H1 (cell line): ENCODE results near the gene GALNT9. TPM values are rescaled to one million over a fixed set of nuclear protein-coding genes. Genes with fewer than 3 reads are reported as not detected.

Experiments used
- CTCF ChIA-PET: fragments of 300-600 bp; sonication (Branson Sonifier 250); formaldehyde crosslinking; loops from one replicate; lab custom pipeline; 2021; ENCODE audit not compliant: partially characterized antibody; lab: Charles Lee
- POLR2A ChIA-PET: fragments of 300-600 bp; sonication (Branson Sonifier 250); formaldehyde crosslinking; loops from one replicate; lab custom pipeline; 2021; ENCODE audit warnings: inconsistent platforms; ENCODE audit not compliant: partially characterized antibody; lab: Charles Lee
- DNase-seq, 2 experiments: peaks; one replicate each; pipeline versions ENCODE4 v3.0.0 to v3.0.0-alpha.2; 2010 to 2022; ENCODE audit warnings: low spot score in 2 of 2, low read depth in 1 of 2, mixed read lengths in 1 of 2
- FAIRE-seq: peaks from 2 replicates; lab custom pipeline; 2011; peaks lifted over from hg19 to GRCh38; lab: Jason Lieb, UNC
- H2AFZ ChIP-seq: 2 replicates; pipeline ENCODE4 v1.8.1; 2012; ENCODE audit warnings: low read length, inconsistent platforms
- H2AK5ac ChIP-seq: 2 replicates; pipeline ENCODE4 v1.6.1; 2013; ENCODE audit warnings: low read depth, low read length
- H2BK120ac ChIP-seq: replicated peaks from 2 replicates; pipeline ENCODE3; 2013; ENCODE audit warnings: low read depth, low read length, inconsistent platforms
- H2BK12ac ChIP-seq: 2 replicates; pipeline ENCODE4 v1.6.1; 2013; ENCODE audit warnings: low read depth, low read length
- H2BK15ac ChIP-seq: 2 replicates; pipeline ENCODE4 v1.6.1; 2013; ENCODE audit warnings: low read length
- H2BK20ac ChIP-seq: 2 replicates; pipeline ENCODE4 v1.6.1; 2013; ENCODE audit warnings: low read length
- H2BK5ac ChIP-seq: 2 replicates; pipeline ENCODE4 v1.6.1; 2013; ENCODE audit warnings: low read depth, low read length
- H3K14ac ChIP-seq: 2 replicates; pipeline ENCODE4 v1.6.1; 2013; ENCODE audit warnings: inconsistent platforms; ENCODE audit not compliant: insufficient read length
- H3K18ac ChIP-seq: 2 replicates; pipeline ENCODE4 v1.6.1; 2013; ENCODE audit warnings: low read length; ENCODE audit errors: extremely low read depth
- H3K23ac ChIP-seq: 2 replicates; pipeline ENCODE4 v1.6.1; 2013; ENCODE audit warnings: inconsistent platforms; ENCODE audit not compliant: insufficient read length
- H3K23me2 ChIP-seq: 2 replicates; pipeline ENCODE4 v1.6.1; 2013; ENCODE audit warnings: low read depth, low read length
- H3K27ac ChIP-seq: 2 replicates; pipeline ENCODE4 v1.6.1; 2011; ENCODE audit warnings: low read depth, low read length, inconsistent platforms
- H3K27me3 ChIP-seq, 4 experiments: replicated peaks in 1 of 4; 1 replicate in 1 of 4; 2 replicates in 3 of 4; pipeline versions ENCODE4 v1.6.1 to v1.8.1; 2011 to 2013; ENCODE audit warnings: low read length in 3 of 4, mild to moderate bottlenecking in 3 of 4, inconsistent platforms in 2 of 4, mixed read lengths in 2 of 4, moderate library complexity in 1 of 4; ENCODE audit not compliant: control insufficient read depth in 3 of 4, insufficient read depth in 3 of 4; ENCODE audit errors: extremely low read depth in 1 of 4
- H3K36me3 ChIP-seq, 4 experiments: 2 replicates each; pipeline versions ENCODE4 v1.6.1 to v1.8.1; 2011 to 2013; ENCODE audit warnings: mild to moderate bottlenecking in 4 of 4, low read length in 3 of 4, moderate library complexity in 2 of 4, control low read depth in 1 of 4, inconsistent platforms in 1 of 4; ENCODE audit not compliant: insufficient read depth in 4 of 4, control insufficient read depth in 2 of 4
- H3K4ac ChIP-seq: replicated peaks from 2 replicates; pipeline ENCODE3; 2013; ENCODE audit warnings: low read length, low read depth, mixed read lengths, inconsistent platforms; ENCODE audit not compliant: insufficient read length
- H3K4me1 ChIP-seq, 4 experiments: replicated peaks in 1 of 4; 1 replicate in 1 of 4; 2 replicates in 3 of 4; pipeline versions ENCODE4 v1.6.1 to v1.8.1; 2011 to 2013; ENCODE audit warnings: low read length in 3 of 4, inconsistent platforms in 2 of 4, mixed read lengths in 1 of 4; ENCODE audit not compliant: insufficient read depth in 4 of 4, control insufficient read depth in 3 of 4
- H3K4me2 ChIP-seq, 2 experiments: 2 replicates each; pipeline versions ENCODE4 v1.6.1 to v1.8.1; 2011 to 2013; ENCODE audit warnings: low read depth in 2 of 2, low read length in 2 of 2, control low read depth in 1 of 2, inconsistent platforms in 1 of 2, mild to moderate bottlenecking in 1 of 2; ENCODE audit not compliant: insufficient read depth in 1 of 2
- H3K4me3 ChIP-seq, 4 experiments: fragments of 200-600, 300-600 bp in 1 of 4; sonication (generic), shearing (Covaris generic), sonication (Bioruptor Twin) in 1 of 4; 2 replicates each; pipeline versions ENCODE4 v1.5.1 to v1.8.1; 2011 to 2016; ENCODE audit warnings: low read length in 4 of 4, low read depth in 3 of 4, control low read depth in 2 of 4, inconsistent platforms in 2 of 4, mild to moderate bottlenecking in 2 of 4, mixed read lengths in 1 of 4, moderate library complexity in 1 of 4; ENCODE audit not compliant: insufficient read depth in 2 of 4; ENCODE audit errors: extremely low read depth in 1 of 4
- H3K56ac ChIP-seq: replicated peaks from 2 replicates; pipeline ENCODE3; 2013; ENCODE audit warnings: low read depth, mild to moderate bottlenecking, mixed read lengths, low read length, inconsistent platforms; ENCODE audit not compliant: insufficient read length
- H3K79me1 ChIP-seq: 2 replicates; pipeline ENCODE4 v1.6.1; 2013; ENCODE audit warnings: low read depth, low read length, control low read depth
- H3K79me2 ChIP-seq, 2 experiments: 2 replicates each; pipeline versions ENCODE4 v1.6.1 to v1.8.1; 2012 to 2013; ENCODE audit warnings: low read length in 2 of 2, mild to moderate bottlenecking in 2 of 2, inconsistent platforms in 1 of 2; ENCODE audit not compliant: insufficient read depth in 2 of 2, control insufficient read depth in 1 of 2
- H3K9ac ChIP-seq, 4 experiments: replicated peaks in 1 of 4; 1 replicate in 1 of 4; 2 replicates in 3 of 4; pipeline versions ENCODE4 v1.6.1 to v1.8.1; 2011 to 2013; ENCODE audit warnings: low read depth in 3 of 4, low read length in 3 of 4, control low read depth in 2 of 4, mild to moderate bottlenecking in 2 of 4, moderate library complexity in 2 of 4, inconsistent platforms in 1 of 4; ENCODE audit errors: extremely low read depth in 1 of 4
- H3K9me3 ChIP-seq, 2 experiments: 2 replicates each; pipeline versions ENCODE4 v1.6.1 to v1.8.1; 2012 to 2013; ENCODE audit warnings: mild to moderate bottlenecking in 2 of 2, moderate library complexity in 2 of 2, control low read depth in 1 of 2, inconsistent platforms in 1 of 2, low read depth in 1 of 2, low read length in 1 of 2, mixed read lengths in 1 of 2; ENCODE audit not compliant: insufficient read depth in 2 of 2
- H4K20me1 ChIP-seq, 2 experiments: replicated peaks in 1 of 2; 2 replicates each; pipeline versions ENCODE3 to v1.8.1; 2011 to 2013; ENCODE audit warnings: inconsistent platforms in 2 of 2, low read length in 2 of 2, mild to moderate bottlenecking in 1 of 2; ENCODE audit not compliant: insufficient read depth in 2 of 2, control insufficient read depth in 1 of 2
- H4K5ac ChIP-seq: 2 replicates; pipeline ENCODE4 v1.6.1; 2013; ENCODE audit warnings: low read length, low read depth, mixed read lengths, inconsistent platforms; ENCODE audit not compliant: insufficient read length
- H4K8ac ChIP-seq: 2 replicates; pipeline ENCODE4 v1.8.0; 2013; ENCODE audit warnings: mild to moderate bottlenecking, moderate library complexity, low read length, inconsistent platforms; ENCODE audit not compliant: insufficient read depth; ENCODE audit errors: extremely low read depth
- H4K91ac ChIP-seq: replicated peaks from 2 replicates; pipeline ENCODE3; 2013; ENCODE audit warnings: low read length, mixed read lengths, inconsistent platforms; ENCODE audit not compliant: insufficient read length
- KDM5A ChIP-seq: fragments of 200-600 bp; IDR thresholded peaks from 2 replicates; pipeline ENCODE4 v1.7.1; 2012; ENCODE audit warnings: mild to moderate bottlenecking, low read length, inconsistent platforms, mixed read lengths
- SAP30 ChIP-seq: fragments of 300-600 bp; sonication (generic); IDR thresholded peaks from 2 replicates; pipeline ENCODE4 v1.7.1; 2012; ENCODE audit warnings: low read length, moderate library complexity, mild to moderate bottlenecking, inconsistent platforms; ENCODE audit not compliant: insufficient read depth, insufficient replicate concordance
- WGBS, 2 experiments: shearing (Covaris generic) in 1 of 2; methylation state at CpG; one replicate each; pipeline versions ENCODE4 v1.1.6 to v1.1.7; 2013 to 2015; ENCODE audit warnings: low lambda C conversion rate in 2 of 2, mixed read lengths in 2 of 2, inconsistent platforms in 1 of 2, low coverage in 1 of 2, missing lambda C conversion rate in 1 of 2; ENCODE audit not compliant: insufficient replicate concordance in 2 of 2, insufficient coverage in 1 of 2, insufficient read length in 1 of 2; ENCODE audit errors: extremely low coverage in 1 of 2, missing lambda C conversion rate in 1 of 2; 5-methylcytosine and 5-hydroxymethylcytosine counted together
- polyA plus RNA-seq, 7 experiments: library from polyadenylated mRNA; depleted of rRNA in 3 of 7; stranded (reverse) in 5 of 7; unstranded in 2 of 7; fragments of >200 nt in 5 of 7; fragments of 200-250 nt in 2 of 7; gene quantifications; 1 replicate in 5 of 7; 2 replicates in 1 of 7; 4 replicates in 1 of 7; pipeline versions ENCODE4 v1.2.1 to v1.2.3, GENCODE V29; 2011 to 2013; ENCODE audit warnings: missing spikeins in 2 of 7, mixed read lengths in 2 of 7
- total RNA-seq: library from RNA; stranded (reverse); fragmentation: NEBNext Ultra II Directional; extraction: Animal tissue kit (Norgen Biotek cat#: 25700); gene quantifications from 2 replicates; pipeline ENCODE4 v1.2.1, GENCODE V29; 2021

GALNT9 gene
- total and polyA plus RNA-seq, 2 of the 8 experiments (the other 6 are each of a cell fraction or from before 2014, with no cell fraction given), result 2.0 to 3.6 TPM

DNA sequence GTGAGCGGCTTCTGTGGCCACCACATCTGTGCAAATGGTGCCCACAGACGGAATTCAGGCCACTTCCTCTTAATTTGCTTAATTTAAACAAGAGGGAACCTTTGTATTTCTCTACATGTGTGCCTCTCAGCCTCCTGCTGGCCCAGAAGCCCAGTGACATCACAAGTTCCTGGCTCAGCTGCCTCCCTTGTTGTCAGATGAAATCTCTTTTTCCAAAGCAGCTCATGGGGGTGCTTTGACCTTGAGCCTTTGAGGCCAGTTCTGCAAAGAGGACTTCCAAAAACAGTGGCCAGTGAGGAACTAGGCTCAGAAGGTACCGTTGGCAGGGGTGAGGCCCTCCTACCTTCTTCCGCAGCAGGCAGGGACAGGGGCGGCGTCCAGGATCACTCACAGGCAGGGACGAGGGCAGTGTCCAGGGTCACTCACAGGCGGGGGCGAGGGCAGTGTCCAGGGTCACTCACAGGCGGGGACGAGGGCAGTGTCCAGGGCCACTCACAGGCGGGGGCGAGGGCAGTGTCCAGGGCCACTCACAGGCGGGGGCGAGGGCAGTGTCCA, 35.0 kb upstream of the GALNT9 start:
- FAIRE-seq, result no peak
- H4K91ac ChIP-seq, result no peak overlapping the region
- H3K27ac ChIP-seq, result no peak overlapping the region
- DNase-seq, result no peak
- no peak overlapping the region for H3K23ac ChIP-seq
- H3K18ac ChIP-seq, result no peak overlapping the region
- H3K36me3 ChIP-seq, result no peaks in the 10 kb centered on the region
- no peak overlapping the region for H2BK20ac ChIP-seq
- CTCF ChIA-PET, result no interaction called here
- peaks cover 0 to 2% of the 10 kb centered on the region in 2 experiments for H4K20me1 ChIP-seq
- no peak overlapping the region for H3K4me2 ChIP-seq
- no peak overlapping the region; the same call in 1 of the 2 replicates for H4K8ac ChIP-seq
- no peaks in the 10 kb centered on the region for H3K79me1 ChIP-seq
- H2BK15ac ChIP-seq, result no peak overlapping the region
- H3K9me3 ChIP-seq, result peaks cover 0 to 6% of the 10 kb centered on the region in 2 experiments; a peak in 1 of 4 replicates
- H2AK5ac ChIP-seq, result no peak overlapping the region
- no peak overlapping the region for H3K56ac ChIP-seq
- H2BK5ac ChIP-seq, result no peak overlapping the region
- H3K27me3 ChIP-seq, result peaks cover 0 to 13% (median 6%) of the 10 kb centered on the region in 4 experiments; a peak in 4 of 7 replicates
- H3K4me1 ChIP-seq, result no peaks in the 10 kb centered on the region
- H3K9ac ChIP-seq, result no peak overlapping the region
- no peak overlapping the region for H2BK120ac ChIP-seq
- POLR2A ChIA-PET, result interaction anchor here (1.2 kb wide), 1 partner anchor 10 kb away, joined by 3 read pairs; no protein-coding TSS in a partner anchor
- no peak overlapping the region for H2BK12ac ChIP-seq
- no peak overlapping the region for H3K4ac ChIP-seq
- no peak overlapping the region for H4K5ac ChIP-seq
- no peaks in the 10 kb centered on the region for H3K23me2 ChIP-seq
- H3K4me3 ChIP-seq, result no peak overlapping the region
- H3K79me2 ChIP-seq, result no peaks in the 10 kb centered on the region
- no peak overlapping the region for H2AFZ ChIP-seq
- WGBS, 2 experiments, result 88% methylated on average over 12 of the region's 15 CpGs; no CpG with 5 or more reads in 1 of the 2 experiments
- H3K14ac ChIP-seq, result no peak overlapping the region
- no peak for TF ChIP-seq KDM5A
- TF ChIP-seq SAP30, result no peak
